ENCODE data around the gene ZMYND19. TPM values are rescaled to one million over a fixed set of nuclear protein-coding genes. Genes with fewer than 3 reads are reported as not detected.

The ZMYND19 gene
- total and polyA plus RNA-seq, 2 of the 8 experiments (the other 6 are each of a cell fraction or from before 2014, with no cell fraction given), result 42.4 to 58.7 TPM

GRCh38 chr9:137564134-137564533, 26.2 kb downstream of the ZMYND19 start:
- H4K5ac ChIP-seq (ENCODE audit: insufficient read length, low read depth, low read length), result no peak overlapping the region
- H3K79me2 ChIP-seq (ENCODE audit: control insufficient read depth in 1 of 2, insufficient read depth in 2 of 2, low read length in 2 of 2), result no peaks in the 10 kb centered on the region
- H3K79me1 ChIP-seq (ENCODE audit: low read depth, low read length), result no peaks in the 10 kb centered on the region; the same call in 1 of the 2 replicates
- no peak overlapping the region for H3K4ac ChIP-seq (replicated peaks; ENCODE audit: insufficient read length, low read depth, low read length)
- no peak overlapping the region for H3K18ac ChIP-seq (ENCODE audit: extremely low read depth, low read length)
- H3K36me3 ChIP-seq (ENCODE audit: control insufficient read depth in 2 of 4, insufficient read depth in 4 of 4, low read length in 3 of 4), result peaks cover 5 to 26% (median 15%) of the 10 kb centered on the region in 4 experiments; a peak in 6 of 8 replicates
- no peak overlapping the region for H2AFZ ChIP-seq (ENCODE audit: low read length)
- POLR2A ChIA-PET (ENCODE audit: partially characterized antibody), result interaction anchor here (0.9 to 2.1 kb wide), 4 partner anchors 10 to 14 kb away, joined by 3 to 12 read pairs (median 7); partner anchors contain the start of genes DPH7 and MRPL41
- H3K4me3 ChIP-seq (ENCODE audit: extremely low read depth in 1 of 4, insufficient read depth in 2 of 4, low read depth in 3 of 4, low read length in 4 of 4), result no peak overlapping the region
- DNase-seq (ENCODE audit: low read depth in 1 of 2, low spot score in 2 of 2) (no peak), FAIRE-seq (no peak)
- H3K27ac ChIP-seq (ENCODE audit: low read depth, low read length), result no peak overlapping the region
- CTCF ChIA-PET (ENCODE audit: partially characterized antibody), result no interaction called here
- no peak overlapping the region for H2BK12ac ChIP-seq (ENCODE audit: low read depth, low read length)
- H3K27me3 ChIP-seq (replicated peaks in 1 of 4; ENCODE audit: control insufficient read depth in 3 of 4, extremely low read depth in 1 of 4, insufficient read depth in 3 of 4, low read length in 3 of 4), result no peaks in the 10 kb centered on the region
- no peak overlapping the region for H4K8ac ChIP-seq (ENCODE audit: extremely low read depth, insufficient read depth, low read length)
- H2BK5ac ChIP-seq (ENCODE audit: low read depth, low read length), result no peak overlapping the region
- H3K56ac ChIP-seq (replicated peaks; ENCODE audit: insufficient read length, low read depth, low read length), result no peak overlapping the region
- 94% methylated on average over 10 of the region's 10 CpGs; no CpG with 5 or more reads in 1 of the 2 experiments for WGBS, 2 experiments (ENCODE audit: extremely low coverage in 1 of 2, insufficient coverage in 1 of 2, insufficient read length in 1 of 2, insufficient replicate concordance in 2 of 2, low coverage in 1 of 2, low lambda C conversion rate in 2 of 2, missing lambda C conversion rate in 1 of 2)
- H3K23ac ChIP-seq (ENCODE audit: insufficient read length), result no peak overlapping the region
- no peak overlapping the region for H3K4me2 ChIP-seq (ENCODE audit: insufficient read depth in 1 of 2, low read depth in 2 of 2, low read length in 2 of 2)
- H2BK20ac ChIP-seq (ENCODE audit: low read length), result no peak overlapping the region
- H3K9me3 ChIP-seq (ENCODE audit: insufficient read depth in 2 of 2, low read depth in 1 of 2, low read length in 1 of 2), result no peaks in the 10 kb centered on the region
- no peak overlapping the region for H2BK15ac ChIP-seq (ENCODE audit: low read length)
- H4K20me1 ChIP-seq (replicated peaks in 1 of 2; ENCODE audit: control insufficient read depth in 1 of 2, insufficient read depth in 2 of 2, low read length in 2 of 2), result peaks cover 0 to 3% of the 10 kb centered on the region in 2 experiments
- no peak overlapping the region for H3K9ac ChIP-seq (replicated peaks in 1 of 4; ENCODE audit: extremely low read depth in 1 of 4, low read depth in 3 of 4, low read length in 3 of 4)
- H3K4me1 ChIP-seq (replicated peaks in 1 of 4; ENCODE audit: control insufficient read depth in 3 of 4, insufficient read depth in 4 of 4, low read length in 3 of 4), result no peaks in the 10 kb centered on the region
- no peak overlapping the region for H2BK120ac ChIP-seq (replicated peaks; ENCODE audit: low read depth, low read length)
- no peak overlapping the region for H3K14ac ChIP-seq (ENCODE audit: insufficient read length)
- no peak overlapping the region for H2AK5ac ChIP-seq (ENCODE audit: low read depth, low read length)
- H3K23me2 ChIP-seq (ENCODE audit: low read depth, low read length), result peaks cover 2% of the 10 kb centered on the region; the same call in 1 of the 2 replicates
- H4K91ac ChIP-seq (replicated peaks; ENCODE audit: insufficient read length, low read length), result no peak overlapping the region
- TF ChIP-seq SAP30 (IDR thresholded peaks at IDR 0.05; ENCODE audit: insufficient read depth, insufficient replicate concordance, low read length) (no peak), BCL11A (IDR thresholded peaks at IDR 0.05; ENCODE audit: low read depth in 2 of 2, low read length in 2 of 2) (no peak), CTBP2 (IDR thresholded peaks at IDR 0.05; ENCODE audit: borderline replicate concordance, insufficient read depth, insufficient read length, low read length) (no peak), NANOG (IDR thresholded peaks at IDR 0.05; ENCODE audit: insufficient read depth, low read depth, low read length, poor library complexity, severe bottlenecking) (no peak), CTCF (IDR thresholded peaks at IDR 0.05; ENCODE audit: control extremely low read depth in 1 of 3, insufficient read depth in 1 of 3, low read depth in 1 of 3, low read length in 3 of 3) (no peak)

Data from H1 (cell line).